NCI-H1105 treated with DMSO at 0.1 percent for 48 hours (cell line): ENCODE results near the gene AJUBA.
A peak's percentile ranks its signal among the peaks of the same experiment; 100 is the strongest.

ENCODE experiments used
- DNase-seq: peaks from one replicate; lab custom pipeline; 2025; lab: John Stamatoyannopoulos, UW

AJUBA gene

GRCh38 chr14:22935156-22935555 lies 47.2 kb downstream of the AJUBA start:
- no peak for DNase-seq

GRCh38 chr14:22932146-22932545 lies 50.2 kb downstream of the AJUBA start:
- DNase-seq = no peak

GRCh38 chr14:22929961-22930364 lies 52.4 kb downstream of the AJUBA start:
- no peak for DNase-seq

GRCh38 chr14:22929104-22929960 lies 53.0 kb downstream of the AJUBA start, which contains the start of gene PRMT5:
TSS of gene PRMT5 (minus strand) at chr14:22929376. CDS start at chr14:22929361, 15 bp downstream.
- peak; percentile 100 for DNase-seq

GRCh38 chr14:22928237-22929103 lies 53.9 kb downstream of the AJUBA start:
- no peak for DNase-seq

- DNase-seq = no peak
Observed at GRCh38 chr14:22926316-22926715, 56.0 kb downstream of the AJUBA start.

GRCh38 chr14:22925513-22925912 lies 56.8 kb downstream of the AJUBA start:
- no peak for DNase-seq

- no peak for DNase-seq
Observed at GRCh38 chr14:22923746-22924145, 58.6 kb downstream of the AJUBA start.

GRCh38 chr14:22922294-22922693 lies 60.1 kb downstream of the AJUBA start:
- no peak for DNase-seq
